Measurements from ENCODE around the gene SENP7.

DNA sequence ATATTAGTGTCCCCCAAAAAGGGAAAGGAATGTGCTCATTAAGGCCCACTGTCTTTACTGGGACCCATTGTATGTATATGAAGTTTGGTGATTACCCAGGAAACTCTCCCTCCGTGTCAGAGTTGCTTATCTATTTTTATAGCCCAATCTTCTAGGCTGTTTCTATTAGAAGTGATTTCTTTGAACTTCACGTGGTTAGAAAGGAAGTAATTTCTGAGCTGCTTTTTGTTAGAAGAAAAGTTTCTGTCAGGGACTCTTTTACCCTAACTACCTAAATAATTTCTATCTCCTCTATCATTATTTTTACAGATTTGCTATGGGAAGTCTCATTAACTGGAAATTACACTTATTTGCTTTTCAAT, 17.7 kb upstream of the SENP7 start:
- TF ChIP-seq, protein P1, sequence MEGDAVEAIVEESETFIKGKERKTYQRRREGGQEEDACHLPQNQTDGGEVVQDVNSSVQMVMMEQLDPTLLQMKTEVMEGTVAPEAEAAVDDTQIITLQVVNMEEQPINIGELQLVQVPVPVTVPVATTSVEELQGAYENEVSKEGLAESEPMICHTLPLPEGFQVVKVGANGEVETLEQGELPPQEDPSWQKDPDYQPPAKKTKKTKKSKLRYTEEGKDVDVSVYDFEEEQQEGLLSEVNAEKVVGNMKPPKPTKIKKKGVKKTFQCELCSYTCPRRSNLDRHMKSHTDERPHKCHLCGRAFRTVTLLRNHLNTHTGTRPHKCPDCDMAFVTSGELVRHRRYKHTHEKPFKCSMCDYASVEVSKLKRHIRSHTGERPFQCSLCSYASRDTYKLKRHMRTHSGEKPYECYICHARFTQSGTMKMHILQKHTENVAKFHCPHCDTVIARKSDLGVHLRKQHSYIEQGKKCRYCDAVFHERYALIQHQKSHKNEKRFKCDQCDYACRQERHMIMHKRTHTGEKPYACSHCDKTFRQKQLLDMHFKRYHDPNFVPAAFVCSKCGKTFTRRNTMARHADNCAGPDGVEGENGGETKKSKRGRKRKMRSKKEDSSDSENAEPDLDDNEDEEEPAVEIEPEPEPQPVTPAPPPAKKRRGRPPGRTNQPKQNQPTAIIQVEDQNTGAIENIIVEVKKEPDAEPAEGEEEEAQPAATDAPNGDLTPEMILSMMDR (IDR thresholded peaks at IDR 0.05; ENCODE audit: low read depth, low read length), result no peak
- no peak for TF ChIP-seq EZH2phosphoT487 (IDR thresholded peaks at IDR 0.05; ENCODE audit: low read depth)
